ENCODE measurements around the gene STX10. TPM values are rescaled to one million over a fixed set of nuclear protein-coding genes. Genes with fewer than 3 reads are reported as not detected.

STX10 gene
- total RNA-seq, 1 donor from 2014 or later: 18.3 TPM

DNA sequence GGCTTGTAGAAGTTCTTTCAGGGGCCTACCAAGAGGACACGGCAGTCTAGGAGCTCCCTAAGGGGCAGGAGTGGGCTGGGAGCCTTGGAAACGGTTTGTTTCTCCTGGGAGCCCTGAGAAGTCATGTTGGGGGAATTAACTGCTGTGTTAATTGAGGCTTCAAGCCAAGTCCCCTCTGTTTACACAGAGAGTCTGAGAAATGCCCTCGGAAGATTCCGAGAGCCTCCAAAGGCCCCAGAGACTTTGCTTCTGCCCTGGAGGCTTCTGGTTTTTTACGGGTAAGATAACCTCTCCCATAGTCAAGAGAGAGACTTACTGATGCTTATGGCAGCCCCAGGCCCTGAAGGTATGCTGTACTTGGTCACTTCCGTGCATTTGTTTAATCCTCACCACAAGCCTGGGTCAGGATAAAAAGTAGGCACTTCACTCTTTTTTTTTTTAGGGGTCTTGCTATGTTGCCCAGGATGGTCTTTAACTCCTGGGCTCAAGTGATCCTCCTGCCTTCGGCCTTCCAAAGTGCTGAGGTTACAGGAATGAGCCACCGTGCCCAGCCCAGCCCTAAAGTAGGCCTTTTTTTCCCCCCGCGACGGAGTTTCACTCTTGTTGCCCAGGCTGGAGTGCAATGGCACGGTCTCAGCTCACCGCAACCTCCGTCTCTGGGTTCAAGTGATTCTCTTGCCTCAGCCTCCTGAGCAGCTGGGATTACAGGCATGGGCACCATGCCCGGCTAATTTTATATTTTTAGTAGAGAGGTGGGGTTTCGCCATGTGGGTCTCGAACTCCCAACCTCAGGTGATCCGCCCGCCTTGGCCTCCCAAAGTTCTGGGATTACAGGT, 15.2 kb upstream of the STX10 start:
- no peak for DNase-seq (ENCODE audit: low spot score in 2 of 2)
- FAIRE-seq: no peak

- no peak for FAIRE-seq
- no peak for DNase-seq (ENCODE audit: low spot score in 2 of 2)
Measured at GRCh38 chr19:13164343-13165161, 14.4 kb upstream of the STX10 start.

- DNase-seq (ENCODE audit: low spot score in 2 of 2): peak; percentile 52 to 66
- FAIRE-seq: no peak
Measured at GRCh38 chr19:13163609-13164342, 13.6 kb upstream of the STX10 start.

DNA sequence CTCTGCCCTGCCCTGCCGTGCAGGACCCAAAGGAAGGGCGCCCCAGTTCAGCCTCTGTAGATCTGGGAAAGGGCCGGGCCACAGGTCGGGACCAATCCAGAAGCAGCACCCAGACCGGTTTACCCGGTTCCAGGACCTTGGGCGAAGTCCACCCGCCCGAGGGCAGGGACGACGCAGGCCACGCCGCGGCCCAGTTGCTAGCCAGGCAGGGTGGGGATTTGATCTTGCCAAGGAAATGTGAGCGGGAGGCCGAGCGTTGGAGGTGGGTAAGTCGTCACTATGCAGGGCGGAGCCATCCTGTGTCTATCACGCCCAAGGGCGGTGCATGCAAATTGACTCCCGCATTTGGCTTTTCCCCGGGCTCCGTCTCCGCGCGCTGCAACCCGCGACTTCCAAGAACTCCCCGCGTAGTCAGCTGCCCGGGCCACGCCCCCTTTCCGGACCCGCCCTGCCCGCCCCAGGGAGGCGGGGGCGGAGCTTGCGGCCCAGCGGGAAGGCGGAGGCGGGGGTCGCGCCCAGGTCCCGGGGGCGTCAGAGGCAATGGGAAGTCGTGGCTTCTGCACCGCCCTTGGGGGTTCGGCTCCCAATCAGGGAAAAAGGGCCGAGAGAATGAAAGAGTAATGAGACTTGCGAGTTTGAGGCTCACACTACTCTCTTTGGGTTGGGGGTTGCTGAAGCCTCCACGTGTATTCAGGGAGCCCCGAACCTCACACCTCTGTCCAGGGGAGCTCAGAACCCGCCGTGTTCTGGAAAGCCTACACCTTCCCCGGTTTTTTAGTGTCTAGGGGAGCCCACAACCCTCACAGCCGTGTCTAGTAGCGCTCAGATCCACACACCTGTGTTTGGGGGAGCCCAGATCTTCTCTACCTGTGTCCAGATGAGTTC, 12.8 kb upstream of the STX10 start:
- no peak for FAIRE-seq
- peak; percentile 79 to 90 for DNase-seq (ENCODE audit: low spot score in 2 of 2)

GRCh38 chr19:13160557-13160956, 10.4 kb upstream of the STX10 start:
- DNase-seq (ENCODE audit: low spot score in 2 of 2) (no peak), FAIRE-seq (no peak)

- FAIRE-seq (no peak), DNase-seq (ENCODE audit: low spot score in 2 of 2) (no peak)
Measured at GRCh38 chr19:13159713-13160112, 9.5 kb upstream of the STX10 start.

GRCh38 chr19:13155472-13156359, 5.5 kb upstream of the STX10 start:
- FAIRE-seq: no peak
- DNase-seq (ENCODE audit: low spot score in 2 of 2): peak; percentile 55 to 71

GRCh38 chr19:13154911-13155471, 4.8 kb upstream of the STX10 start:
- FAIRE-seq (no peak), DNase-seq (ENCODE audit: low spot score in 2 of 2) (no peak)

GRCh38 chr19:13154241-13154778, 4.1 kb upstream of the STX10 start:
- DNase-seq (ENCODE audit: low spot score in 2 of 2): no peak
- FAIRE-seq: no peak

DNA sequence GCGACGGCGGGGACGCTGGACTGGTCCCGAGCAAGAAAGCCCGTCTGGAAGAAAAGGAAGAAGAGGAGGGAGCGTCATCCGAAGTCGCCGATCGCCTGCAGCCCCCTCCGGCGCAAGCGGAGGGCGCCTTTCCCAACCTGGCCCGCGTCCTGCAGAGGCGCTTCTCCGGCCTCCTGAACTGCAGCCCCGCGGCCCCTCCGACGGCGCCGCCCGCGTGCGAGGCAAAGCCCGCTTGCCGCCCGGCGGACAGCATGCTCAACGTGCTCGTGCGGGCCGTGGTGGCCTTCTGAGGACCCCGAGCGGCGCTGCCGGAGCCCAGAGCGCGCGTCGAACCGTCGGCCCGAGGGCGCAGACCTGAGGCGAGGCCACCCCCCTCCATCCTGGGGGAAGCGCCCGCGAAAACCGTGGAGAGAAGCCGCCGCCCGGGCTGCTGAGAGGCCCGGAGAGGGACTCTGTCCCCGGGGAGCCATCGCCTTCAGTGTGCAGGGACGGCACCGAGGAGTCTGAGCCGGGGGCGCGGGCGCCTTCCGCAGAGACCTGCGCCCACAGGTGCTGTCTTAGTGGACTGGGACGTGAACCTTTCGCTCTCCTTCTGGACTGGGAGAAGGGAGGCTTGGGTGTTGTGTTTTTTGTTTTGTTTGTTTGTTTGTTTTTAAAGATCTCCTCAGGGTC, 3.5 kb upstream of the STX10 start:
- no peak for FAIRE-seq
- DNase-seq (ENCODE audit: low spot score in 2 of 2): no peak

- FAIRE-seq: no peak
Measured at GRCh38 chr19:13152974-13153568, 2.9 kb upstream of the STX10 start.

DNA sequence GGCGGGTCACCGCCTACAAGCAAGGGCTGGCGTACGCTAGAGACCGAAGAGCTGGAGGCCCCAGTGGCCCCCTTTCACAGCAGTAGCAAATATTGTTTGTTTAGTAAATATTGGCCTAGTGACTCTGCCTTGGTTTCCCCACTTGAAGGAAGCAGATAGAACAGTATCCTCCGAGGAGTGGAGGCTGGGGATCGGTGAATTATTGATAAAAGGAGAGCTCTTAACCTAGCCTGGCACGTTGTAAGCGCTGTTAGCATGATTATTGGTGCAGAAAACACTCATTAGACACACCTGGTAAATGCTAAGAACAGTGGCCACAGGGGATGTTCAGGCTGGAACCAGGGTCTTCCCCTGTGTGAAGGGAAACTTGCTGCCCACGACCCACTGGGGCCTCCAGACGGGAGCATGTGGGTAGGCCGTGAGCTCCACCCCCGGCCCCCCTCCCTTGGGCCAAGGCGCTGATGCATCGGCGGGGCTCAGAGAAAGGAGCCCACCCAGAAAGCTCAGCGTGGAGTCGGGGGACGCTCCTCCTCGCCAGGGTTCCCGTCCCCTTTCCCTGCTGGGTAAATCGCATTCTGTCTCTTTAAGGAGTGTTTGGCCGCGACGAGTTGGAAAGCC, 2.3 kb upstream of the STX10 start:
- FAIRE-seq (no peak), DNase-seq (ENCODE audit: low spot score in 2 of 2) (no peak)

More at GRCh38 chr19:13152974-13153568, 2.9 kb upstream of the STX10 start:
- DNase-seq (ENCODE audit: low spot score in 2 of 2): peak; percentile 92 to 99

DNA sequence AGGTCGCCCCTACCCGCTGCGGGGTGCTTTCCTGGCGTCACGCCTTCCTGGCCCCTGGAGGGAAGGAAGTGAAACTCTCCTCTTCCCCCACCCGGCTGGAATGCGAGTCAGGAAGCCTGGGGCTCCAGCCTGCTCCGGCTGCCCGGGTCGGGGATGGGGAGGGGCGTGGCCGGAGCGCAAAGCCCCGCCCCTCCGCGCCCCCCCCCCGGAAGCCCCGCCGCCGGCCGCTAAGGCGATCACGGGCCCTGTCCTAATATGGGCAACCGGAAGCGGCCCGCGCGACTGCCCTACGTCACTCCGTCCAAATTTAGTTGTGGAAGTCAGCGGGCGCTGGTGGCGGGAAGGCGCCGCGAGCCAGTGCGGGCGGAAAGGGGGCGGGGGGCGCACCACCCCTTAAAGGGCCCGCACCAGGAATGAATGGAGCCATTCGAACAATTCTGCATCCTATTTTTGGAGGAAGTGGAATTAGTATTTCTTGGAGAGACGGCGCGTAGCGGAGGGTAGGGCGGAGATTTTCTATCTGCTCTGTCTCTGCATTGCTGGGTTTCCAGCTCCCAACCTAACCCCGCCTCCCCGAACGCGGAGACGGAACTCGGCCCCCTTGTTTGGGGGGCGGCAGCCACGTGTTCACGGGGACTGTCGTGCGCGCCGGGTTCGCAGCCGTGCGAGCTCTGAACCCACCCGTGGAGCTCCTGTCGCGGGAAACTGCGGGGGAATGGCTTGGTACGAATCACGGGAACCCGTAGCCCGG, 1.6 kb upstream of the STX10 start:
- DNase-seq (ENCODE audit: low spot score in 2 of 2) (peak; percentile 95 to 98), FAIRE-seq (no peak)

- FAIRE-seq: no peak
- DNase-seq (ENCODE audit: low spot score in 2 of 2): no peak
Measured at GRCh38 chr19:13150931-13151604, 893 bp upstream of the STX10 start.

GRCh38 chr19:13149628-13150186, 468 bp downstream of the STX10 start:
- DNase-seq (ENCODE audit: low spot score in 2 of 2) (no peak), FAIRE-seq (no peak)
